Islet precursor cell (in vitro differentiated cells): ENCODE measurements around the gene UHRF1.
"Not testable (repeated sequence)": the region's sequence is repeated elsewhere in the genome, so short reads cannot be mapped to it uniquely, and the experiment has no call there.

Experiments used
- DNase-seq: peaks from one replicate; pipeline ENCODE4 v3.0.0-alpha.2; 2018

UHRF1 gene

DNA sequence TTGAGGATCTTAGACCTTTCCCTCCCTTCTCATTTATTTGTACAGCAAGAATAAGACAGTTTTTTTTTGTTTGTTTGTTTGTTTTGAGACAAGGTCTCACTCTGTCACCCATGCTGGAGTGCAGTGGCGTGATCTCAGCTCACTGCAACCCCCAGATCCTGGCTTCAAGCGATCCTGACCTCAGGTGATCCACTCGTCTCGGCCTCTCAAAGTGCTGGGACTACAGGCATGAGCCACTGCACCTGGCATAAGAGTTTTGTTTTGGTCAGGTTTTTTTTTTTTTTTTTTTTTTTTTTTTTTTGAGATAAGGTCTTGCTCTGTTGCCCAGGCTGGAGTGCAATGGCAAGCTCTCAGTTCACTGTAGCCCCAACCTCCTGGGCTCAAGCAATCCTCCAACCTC lies 29.2 kb downstream of the UHRF1 start:
- not testable (repeated sequence) for DNase-seq

DNA sequence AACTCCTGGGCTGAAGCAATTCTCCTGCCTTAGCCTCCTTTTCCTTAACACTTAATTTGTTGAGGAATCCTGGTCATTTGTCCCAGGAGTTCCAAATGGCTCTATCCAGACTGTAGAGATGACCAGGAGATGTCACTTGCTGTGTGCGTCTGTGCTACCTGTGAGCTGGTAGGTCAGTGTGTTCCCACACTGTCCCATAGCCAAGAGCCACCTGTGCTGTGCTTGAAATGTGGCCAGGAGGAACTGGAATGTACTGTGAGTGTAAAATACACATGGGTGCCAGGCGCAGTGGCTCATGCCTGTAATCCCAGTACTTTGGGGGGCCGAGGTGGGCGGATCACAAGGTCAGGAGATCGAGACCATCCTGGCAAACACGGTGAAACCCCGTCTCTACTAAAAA lies 30.2 kb downstream of the UHRF1 start:
- DNase-seq, result no peak

DNA sequence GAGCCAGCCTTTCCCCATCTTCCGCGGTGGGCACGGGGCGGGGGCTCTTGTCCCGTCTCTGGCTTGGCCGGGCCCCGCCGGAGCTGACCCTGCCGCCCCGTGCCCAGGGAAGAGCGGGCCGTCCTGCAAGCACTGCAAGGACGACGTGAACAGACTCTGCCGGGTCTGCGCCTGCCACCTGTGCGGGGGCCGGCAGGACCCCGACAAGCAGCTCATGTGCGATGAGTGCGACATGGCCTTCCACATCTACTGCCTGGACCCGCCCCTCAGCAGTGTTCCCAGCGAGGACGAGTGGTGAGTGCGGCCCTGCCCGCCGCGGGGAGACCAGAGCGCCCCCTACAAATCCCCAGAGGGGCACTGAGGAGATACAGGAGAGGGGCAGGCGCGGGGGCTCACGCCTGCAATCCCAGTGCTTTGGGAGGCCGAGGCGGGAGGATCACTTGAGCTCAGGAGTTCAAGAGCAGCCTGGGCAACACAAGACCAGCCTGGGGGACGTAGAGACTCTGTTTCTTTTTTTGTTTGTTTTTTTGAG lies 32.4 kb downstream of the UHRF1 start:
- DNase-seq, result not testable (repeated sequence)

DNA sequence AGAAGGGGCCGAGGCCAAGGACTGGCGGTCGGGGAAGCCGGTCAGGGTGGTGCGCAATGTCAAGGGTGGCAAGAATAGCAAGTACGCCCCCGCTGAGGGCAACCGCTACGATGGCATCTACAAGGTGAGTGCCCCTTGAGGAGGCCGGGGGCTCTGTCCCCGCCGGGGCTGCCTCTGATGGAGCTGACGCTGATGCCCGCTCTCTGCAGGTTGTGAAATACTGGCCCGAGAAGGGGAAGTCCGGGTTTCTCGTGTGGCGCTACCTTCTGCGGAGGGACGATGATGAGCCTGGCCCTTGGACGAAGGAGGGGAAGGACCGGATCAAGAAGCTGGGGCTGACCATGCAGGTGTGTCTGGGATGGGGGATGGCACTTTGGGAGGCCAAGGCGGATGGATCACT lies 41.3 kb downstream of the UHRF1 start:
- DNase-seq, result not testable (repeated sequence)

DNA sequence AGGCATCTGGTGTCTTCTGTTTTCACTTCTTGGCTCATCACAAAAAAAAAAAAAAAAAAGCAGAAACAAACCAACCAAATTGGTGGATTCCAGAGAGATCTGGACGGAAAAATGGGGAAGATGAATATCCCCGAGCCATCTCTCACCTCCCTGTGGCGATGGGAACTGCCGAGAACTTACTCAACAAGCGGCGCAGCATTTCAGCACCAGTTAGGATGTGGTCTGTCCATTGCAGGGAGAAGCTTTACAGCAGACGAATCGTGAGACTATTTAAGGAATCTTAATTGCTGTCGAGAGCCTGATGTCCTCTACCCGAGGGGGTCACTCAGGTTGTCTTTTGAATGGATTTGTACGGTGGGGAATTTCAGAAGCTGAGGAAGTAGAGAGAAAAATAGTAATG lies 42.4 kb downstream of the UHRF1 start:
- DNase-seq, result peak; percentile 92

DNA sequence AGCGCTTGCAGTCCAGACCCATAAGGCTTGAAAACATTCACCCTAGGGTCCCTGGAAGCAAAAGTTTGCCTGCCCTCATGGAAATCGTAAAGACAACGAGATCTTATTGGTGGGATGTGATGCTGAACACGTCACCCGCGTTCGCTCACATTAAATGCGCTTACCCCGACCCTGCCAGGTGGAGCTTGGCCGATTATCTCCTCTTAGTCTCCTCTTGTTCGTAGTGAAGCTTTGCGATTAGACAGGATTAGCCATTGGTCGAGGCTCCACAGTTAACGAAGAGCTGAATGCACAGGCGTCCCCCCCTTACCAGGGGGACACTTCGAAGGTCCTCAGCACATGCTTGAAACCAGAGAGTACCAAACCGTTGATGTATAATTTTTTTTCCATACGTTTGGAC lies 43.6 kb downstream of the UHRF1 start:
- DNase-seq, result no peak

DNA sequence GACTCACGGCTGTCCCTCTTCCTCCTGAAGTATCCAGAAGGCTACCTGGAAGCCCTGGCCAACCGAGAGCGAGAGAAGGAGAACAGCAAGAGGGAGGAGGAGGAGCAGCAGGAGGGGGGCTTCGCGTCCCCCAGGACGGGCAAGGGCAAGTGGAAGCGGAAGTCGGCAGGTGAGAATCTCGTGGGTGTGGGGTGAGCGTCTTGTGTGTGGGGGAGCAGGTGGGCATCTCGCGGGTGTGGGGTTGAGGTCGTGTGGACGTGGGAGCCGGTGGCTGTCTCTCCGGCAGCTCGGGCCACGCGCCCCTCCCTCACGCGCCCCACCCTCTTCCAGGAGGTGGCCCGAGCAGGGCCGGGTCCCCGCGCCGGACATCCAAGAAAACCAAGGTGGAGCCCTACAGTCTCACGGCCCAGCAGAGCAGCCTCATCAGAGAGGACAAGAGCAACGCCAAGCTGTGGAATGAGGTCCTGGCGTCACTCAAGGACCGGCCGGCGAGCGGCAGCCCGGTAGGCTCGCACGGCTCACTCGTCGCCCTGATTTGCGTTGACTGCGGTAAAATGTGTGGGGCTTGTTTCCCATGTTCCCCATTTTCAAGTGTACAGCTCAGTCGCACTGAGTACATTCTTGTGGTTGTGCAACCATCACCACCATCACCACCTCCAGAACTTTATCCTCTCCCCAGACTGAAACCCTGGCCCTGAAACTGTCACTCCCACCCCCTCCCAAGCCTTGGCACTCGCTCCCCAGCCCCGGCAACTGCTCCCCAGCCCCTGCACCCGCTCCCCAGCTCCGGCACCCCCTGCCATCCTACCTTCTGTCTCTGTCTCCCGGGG lies 45.2 kb downstream of the UHRF1 start:
- not testable (repeated sequence) for DNase-seq

DNA sequence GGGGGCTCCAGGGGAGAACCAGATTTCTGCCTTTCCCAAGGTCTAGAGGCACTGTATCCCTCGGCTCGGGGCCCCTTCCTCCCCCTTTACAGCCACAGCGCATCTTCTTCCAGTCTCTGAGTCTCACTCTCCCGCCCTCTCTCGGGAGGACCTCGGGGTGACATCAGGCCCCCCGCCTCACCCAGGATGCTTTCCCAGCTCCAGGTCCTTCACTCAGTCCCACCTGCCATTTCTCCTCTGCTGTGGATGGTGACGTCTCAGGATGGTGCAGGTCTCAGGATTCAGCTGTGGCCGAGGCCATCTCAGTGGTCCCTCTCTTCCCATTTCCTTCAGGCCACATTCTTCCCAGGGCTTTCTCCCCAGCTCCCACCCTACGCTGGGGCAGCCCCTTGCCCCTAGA lies 46.0 kb downstream of the UHRF1 start:
- no peak for DNase-seq

DNA sequence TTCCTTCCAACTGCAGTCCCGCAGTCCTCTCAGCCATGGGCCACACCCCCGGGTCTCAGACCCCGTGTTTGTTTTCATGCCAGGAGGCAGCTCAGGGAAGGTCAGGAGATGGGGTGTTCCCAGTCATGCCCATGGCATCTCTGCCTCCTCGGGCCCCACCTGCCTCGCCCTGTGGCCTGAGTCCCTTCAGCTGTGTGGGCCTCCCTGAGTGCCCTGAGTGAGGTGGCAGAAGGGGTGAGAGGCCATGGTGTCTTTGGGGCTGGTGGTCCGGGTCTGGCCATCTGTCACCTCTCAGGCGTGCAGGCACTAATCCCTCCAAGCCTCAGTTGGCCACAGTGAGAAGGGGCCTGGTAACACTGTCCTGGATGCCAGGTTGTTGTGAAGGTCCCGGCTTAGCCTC lies 48.7 kb downstream of the UHRF1 start:
- DNase-seq, result no peak

DNA sequence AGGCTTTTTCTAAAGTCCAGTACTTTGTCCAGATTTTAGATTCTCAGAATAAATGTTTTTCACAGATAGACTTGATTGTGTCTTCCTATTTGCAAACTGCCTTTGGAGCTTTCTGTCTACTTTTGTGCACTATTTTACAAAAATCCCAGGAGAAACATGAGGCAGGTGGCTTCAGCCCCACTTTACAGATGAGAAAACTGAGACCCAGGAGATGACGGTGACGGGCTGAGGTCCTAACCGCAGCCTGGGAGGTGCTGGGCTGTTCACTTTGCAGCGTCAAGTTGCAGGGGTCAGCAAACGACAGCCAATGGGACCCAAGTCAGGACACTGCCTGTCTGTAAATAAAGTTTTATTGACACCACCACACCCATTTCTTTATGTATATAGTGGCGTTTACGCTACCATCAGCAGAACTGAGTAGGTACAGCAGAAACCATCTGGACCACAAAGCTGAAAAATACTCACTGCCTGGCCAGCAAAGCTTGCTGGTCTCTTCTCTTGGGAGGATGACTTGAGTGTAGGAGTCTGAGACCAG lies 52.9 kb downstream of the UHRF1 start:
- no peak for DNase-seq

DNA sequence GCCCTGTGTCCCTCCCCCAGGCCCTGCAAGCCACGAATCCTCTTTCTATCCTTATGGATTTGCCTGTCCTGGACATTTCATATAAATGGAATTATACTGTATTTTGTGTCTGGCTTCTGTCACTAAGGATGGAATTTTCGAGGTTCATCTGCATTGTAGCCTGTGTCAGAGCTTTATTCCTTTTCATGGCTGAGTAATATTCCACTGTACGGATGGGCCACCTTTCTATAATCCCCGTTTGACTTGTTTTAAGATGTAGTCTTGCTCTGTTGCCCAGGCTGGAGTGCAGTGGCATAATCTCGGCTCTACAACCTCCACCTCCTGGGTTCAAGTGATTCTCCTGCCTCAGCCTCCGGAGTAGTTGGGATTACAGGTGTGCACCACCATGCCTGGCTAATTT lies 55.8 kb downstream of the UHRF1 start:
- DNase-seq, result no peak

DNA sequence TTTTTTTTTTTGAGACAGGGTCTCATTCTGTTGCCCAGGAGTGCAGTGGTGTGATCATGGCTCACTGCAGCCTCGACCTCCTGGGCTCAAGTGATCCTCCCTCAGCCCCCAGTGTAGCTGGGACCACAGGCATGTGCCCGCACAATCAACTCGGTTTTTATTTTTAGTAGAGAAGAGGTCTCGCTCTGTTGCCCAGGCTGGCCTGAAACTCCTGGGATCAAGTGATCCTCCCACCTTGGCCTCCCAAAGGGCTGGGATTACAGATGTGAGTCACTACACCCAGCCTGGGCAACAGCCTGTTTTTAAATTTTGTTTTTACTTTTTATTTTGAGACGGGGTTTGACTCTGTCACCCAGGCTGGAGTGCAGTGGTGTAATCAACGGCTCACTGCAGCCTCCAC lies 57.3 kb downstream of the UHRF1 start:
- no peak for DNase-seq

DNA sequence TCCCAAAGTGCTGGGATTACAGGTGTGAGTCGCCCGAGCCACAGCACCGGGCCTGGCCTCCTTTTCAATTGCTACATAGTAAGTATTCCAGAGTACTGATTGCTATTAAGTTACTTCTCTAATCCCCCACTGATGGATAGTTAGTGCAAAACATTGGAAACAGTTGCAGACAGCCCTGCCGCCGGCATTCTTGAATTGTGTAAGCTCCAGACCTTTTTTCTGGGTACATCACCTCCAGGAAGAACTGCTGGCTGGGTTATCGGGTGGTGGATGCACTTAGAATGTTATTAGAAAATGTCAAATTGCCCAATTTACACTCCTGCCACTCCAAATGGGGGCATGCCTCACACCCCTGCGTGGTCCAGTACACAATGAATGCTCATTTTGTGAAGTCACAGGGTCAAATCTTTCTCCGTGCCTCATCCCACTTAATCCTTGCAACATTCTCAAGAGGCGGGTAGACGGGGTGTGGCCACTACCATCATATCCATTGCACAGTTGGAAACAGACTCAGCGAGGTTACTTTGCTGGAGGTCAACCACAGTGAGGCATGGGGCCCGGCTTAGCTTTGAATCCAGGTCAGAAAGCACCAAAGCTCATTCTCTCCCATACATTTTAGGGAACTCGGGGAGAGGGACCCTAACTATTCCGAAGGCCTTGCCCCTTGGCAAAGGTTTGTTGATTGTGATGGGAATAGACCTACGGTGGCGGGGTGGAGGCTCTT lies 58.6 kb downstream of the UHRF1 start:
- no peak for DNase-seq

DNA sequence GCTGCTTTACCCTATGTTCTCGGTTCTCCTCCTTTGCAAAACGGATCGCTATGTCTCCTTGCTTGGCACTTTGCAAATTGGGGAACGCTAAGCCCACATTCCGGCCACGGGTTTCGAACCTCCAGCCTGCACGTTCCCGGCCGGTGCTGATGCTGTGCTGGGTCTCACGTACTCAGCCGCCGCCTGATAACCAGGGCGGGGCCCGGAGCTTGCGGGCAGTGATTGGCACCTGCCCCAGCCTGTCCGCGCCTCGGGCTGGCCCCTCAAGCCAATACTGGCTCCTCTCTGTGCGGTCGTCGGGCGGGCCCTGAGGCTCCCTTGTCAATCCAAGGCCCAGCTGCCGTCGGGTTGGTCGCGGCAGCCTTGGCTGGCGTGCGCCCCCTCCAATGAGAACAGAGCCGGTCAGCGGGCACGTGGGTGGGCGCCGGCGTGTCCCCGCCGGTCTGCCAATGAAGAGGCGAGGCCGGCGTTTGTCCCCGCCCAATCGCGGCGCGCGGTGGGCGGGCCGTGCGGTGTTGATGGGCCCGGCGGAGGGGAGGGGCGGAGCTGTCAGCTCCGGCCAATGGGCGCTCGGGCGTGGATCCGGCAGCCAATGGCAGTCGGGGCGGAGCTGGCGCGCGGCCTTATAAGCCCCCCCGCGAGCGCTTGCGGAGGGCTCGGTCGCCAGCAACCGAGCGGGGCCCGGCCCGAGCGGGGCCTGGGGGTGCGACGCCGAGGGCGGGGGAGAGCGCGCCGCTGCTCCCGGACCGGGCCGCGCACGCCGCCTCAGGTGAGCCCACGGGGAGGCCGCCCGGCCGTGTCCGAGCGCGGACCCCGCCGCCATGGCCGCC lies 59.4 kb downstream of the UHRF1 start, which contains the start of gene KDM4B:
Gene KDM4B (plus strand): TSS at position 652 of the 830 bp plus-strand sequence. CDS start 63,778 bp downstream, outside the sequence.
- DNase-seq, result peak; percentile 100

DNA sequence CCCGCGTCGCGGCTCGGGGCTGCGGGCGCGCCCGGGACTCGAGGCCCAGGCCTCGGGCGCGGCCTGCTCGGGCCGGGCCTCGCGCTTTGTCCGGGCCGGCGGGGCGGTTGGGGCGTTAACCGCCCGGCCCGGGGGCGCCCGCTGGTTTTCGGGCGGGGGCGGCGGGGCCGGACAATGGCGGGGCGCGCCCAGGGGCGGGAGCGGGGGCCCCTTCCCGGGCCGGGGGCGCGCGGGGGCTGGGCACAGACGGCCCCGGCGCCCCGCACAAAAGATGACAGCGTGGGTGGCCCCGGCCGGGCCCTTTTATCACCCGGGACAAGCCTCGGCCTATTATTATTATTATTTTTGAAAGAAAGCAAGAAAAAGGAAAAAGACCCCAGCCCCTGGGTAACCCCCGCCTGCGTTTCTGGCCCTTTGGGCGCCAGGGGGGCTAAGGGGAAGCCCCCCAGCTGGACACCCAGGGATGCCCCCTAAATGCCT lies 60.0 kb downstream of the UHRF1 start:
- DNase-seq, result no peak

DNA sequence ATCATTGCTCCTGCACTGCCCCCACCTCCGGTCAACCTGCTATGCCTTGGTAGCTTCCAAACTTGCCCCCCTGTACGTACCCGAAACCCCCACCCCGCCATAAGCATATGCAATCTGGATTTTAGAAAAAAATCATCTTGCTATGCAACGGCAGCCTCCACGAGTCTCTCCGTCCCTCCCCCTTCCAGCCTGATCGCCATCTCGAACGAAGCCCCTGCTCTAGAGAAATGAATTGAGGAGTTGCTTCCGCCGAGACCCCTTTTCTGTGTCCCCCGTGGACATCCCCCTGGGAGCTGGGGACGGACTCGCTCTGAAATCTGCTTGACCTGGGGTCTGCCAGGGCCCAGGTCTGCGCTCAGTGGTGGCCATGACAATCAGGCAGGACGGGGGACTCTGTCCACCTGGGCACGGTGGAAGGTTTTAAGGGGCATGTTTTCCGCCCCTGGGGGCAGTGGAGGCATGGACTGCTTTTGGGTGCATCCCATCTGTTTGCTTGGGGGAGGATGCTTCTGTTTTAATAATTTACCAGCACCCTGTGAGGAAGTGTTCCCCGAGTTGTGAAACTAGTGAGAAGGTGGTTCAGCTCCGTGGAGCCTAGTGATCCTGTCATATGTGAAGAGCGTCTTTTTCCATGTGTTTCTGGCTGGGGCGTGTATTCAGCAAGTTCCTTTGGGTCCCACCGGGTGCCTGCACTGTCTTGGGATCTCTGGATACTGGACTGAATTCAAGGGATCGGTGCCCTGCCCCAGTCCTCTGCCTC lies 60.7 kb downstream of the UHRF1 start:
- no peak for DNase-seq

DNA sequence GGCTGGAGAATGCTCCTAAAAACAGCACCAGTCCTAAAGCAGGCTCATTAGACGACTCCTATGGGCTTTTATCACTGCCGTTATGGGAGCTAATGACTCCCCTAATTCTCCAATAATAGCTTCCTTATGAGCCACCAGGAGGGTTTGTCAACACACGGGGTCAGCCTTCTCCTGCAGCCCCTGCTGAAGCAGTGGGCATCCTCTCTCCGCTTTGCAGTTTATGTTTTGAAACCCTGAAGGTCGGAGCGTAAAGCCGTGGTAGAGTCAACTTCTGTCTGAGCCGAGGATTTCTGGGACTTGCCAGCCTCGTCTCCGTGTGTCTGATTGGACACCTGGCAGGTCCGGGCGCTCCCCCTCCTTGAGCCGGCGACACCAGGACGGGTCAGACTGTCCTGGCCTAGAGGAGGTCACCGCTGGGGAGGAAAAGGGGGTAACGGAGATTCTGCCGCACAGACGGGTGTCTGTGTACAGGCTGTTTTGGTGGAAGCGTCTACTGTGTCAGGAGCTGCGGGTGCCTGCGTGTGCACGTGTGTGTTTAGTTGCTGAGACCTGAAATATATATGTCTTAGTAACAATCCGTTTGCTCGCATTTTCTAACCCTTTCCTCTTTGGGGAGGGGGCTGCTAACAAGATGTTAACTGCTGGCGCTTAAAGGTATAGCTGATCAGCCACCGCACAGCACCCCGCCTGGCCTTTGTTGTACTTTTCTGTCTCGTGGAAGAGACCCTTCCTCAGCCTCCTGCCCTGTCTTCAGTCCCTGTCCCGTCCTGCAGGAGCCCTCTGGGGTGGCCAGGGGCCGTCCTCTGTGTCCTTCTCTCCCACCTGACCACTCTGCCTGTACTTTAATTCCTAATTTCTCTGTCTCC lies 61.5 kb downstream of the UHRF1 start:
- DNase-seq, result no peak

DNA sequence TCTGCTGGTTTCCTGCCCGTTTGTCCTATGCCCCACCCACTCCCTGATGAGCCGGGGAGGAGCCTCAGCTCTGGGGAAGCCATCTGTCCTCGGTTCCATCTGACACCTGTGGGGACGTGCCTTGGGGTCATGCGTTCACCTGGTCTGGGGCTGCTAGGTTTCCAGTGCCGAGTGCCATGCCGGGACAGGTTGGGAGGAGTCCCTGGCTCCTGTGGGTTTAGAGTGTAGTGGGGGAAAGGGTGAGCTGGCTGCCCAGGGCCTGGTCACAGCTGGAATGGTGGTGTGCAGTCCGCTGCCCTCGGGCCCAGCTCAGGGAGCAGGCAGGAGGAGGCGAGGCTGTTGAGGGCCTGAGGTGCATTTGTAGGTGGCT lies 62.1 kb downstream of the UHRF1 start:
- peak; percentile 86 for DNase-seq

DNA sequence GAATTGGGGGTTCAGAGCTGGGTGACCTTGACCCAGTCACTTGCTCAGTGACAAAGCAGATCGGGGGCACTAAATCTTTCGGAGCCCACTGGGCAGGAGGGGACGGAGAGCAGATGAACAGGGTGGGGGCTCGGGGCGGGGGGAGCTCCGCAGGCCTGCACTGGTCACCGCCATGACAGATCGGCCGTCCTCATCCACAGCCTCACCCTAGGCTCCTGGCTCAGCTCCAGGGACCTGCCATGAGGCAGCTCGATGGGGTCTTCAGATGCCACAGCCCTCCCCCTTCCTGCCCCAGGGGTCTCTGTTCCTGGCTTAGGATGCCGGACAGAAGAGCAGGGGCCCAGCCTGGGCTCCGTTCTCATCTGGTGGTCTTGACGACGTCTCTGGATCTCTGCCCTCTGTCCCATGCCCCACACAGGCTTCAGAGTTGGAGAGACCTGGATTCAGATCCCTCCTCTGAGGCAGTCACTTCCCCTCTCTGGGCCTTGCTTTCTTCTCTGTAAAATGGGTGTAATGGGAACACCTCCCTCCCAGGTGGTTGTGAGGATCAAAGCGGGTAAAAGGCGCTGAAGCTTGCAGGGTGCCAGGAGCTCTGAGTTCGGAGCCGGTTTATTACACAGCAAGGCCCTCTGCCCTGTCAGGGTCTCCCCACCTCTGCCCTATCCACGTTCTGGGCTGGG lies 62.7 kb downstream of the UHRF1 start:
- DNase-seq, result no peak

DNA sequence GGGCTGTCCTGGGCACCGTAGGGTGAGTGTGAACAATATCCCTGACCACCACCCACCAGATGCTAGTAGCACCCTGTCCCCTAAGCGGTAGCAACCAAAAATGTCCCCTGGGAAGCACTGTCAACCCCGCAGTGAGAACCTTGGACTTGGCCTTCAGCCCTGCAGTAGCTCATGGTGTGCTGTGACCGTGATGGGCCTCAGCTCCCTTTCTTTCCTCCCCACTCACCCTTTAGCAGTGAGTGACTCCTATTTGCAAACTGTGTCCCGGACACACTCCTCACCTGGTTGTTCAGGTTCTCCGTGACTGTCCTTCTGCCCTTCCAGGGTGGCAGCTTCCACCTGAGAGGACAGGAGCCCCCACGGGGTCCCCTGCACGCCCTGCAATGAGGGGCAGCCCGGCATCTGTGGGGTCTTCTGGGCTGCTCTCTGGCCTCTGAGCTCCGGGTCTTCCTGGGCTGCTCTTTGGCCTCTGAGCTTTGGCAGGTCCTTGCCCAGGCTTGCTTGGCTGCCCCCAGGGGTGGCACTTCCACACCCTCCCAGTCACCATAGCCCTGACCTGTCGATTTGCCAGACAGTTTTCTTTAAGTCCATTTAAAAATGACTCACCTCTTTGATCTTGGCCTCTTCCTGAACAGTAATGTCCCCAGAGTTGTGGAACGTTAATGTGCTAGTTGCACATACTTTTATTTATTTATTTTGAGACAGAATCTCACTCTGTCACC lies 63.4 kb downstream of the UHRF1 start:
- no peak for DNase-seq
